Measurements from ENCODE around the gene LDB2.

DNA sequence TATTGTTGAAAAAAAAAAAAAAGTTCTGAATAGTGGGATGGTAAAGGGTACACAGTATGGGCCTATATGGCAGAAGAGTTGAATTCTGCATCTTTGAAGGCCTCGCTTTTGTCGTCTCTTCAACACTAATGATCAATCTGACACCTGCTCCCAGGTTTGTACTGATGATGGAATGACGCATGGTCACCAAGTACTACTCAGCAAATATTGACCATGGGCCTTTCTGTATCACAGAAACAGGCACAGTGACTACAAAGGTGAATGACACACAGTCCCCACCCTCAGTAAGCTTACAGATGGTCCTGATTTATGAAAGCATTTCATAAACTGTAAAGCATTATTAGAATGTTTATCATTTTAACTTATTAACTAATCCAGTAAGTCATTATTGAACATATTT, 152.6 kb downstream of the LDB2 start:
- TF ChIP-seq, protein P1, sequence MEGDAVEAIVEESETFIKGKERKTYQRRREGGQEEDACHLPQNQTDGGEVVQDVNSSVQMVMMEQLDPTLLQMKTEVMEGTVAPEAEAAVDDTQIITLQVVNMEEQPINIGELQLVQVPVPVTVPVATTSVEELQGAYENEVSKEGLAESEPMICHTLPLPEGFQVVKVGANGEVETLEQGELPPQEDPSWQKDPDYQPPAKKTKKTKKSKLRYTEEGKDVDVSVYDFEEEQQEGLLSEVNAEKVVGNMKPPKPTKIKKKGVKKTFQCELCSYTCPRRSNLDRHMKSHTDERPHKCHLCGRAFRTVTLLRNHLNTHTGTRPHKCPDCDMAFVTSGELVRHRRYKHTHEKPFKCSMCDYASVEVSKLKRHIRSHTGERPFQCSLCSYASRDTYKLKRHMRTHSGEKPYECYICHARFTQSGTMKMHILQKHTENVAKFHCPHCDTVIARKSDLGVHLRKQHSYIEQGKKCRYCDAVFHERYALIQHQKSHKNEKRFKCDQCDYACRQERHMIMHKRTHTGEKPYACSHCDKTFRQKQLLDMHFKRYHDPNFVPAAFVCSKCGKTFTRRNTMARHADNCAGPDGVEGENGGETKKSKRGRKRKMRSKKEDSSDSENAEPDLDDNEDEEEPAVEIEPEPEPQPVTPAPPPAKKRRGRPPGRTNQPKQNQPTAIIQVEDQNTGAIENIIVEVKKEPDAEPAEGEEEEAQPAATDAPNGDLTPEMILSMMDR (conservative IDR thresholded peaks at IDR 0.05; ENCODE audit: low read length), result no peak
- TF ChIP-seq EZH2phosphoT487 (IDR thresholded peaks at IDR 0.05; ENCODE audit: borderline replicate concordance, low read depth, low read length), result no peak
